GM12878 (cell line): ENCODE measurements around the gene RAB31. TPM values are rescaled to one million over a fixed set of nuclear protein-coding genes. Genes with fewer than 3 reads are reported as not detected.

Experiments
- ATAC-seq: fragments of 200-7000 bp; cut with Tn5 transposase; 3 replicates; pipeline ENCODE4 v1.9.1; 2020; ENCODE audit warnings: mild to moderate bottlenecking, moderate library complexity
- BruUV-seq: library from RNA; stranded (reverse); fragments of 400-500 nt; replicated peaks from 2 replicates; lab custom pipeline; 2021; lab: Mats Ljungman, UMichigan
- CTCF ChIA-PET: fragments of 300-600 bp; sonication (Branson Sonifier 250); formaldehyde crosslinking; extraction: SDS; loops from one replicate; lab custom pipeline; 2021; ENCODE audit warnings: inconsistent platforms; lab: Yijun Ruan, JAX
- POLR2A ChIA-PET: fragments of 350-600 bp; formaldehyde crosslinking; extraction: SDS; loops from one replicate; lab custom pipeline; 2021; ENCODE audit warnings: inconsistent platforms; lab: Charles Lee
- RAD21 ChIA-PET: fragments of 300-600 bp; sonication (Branson Sonifier 250); formaldehyde crosslinking; loops from one replicate; lab custom pipeline; 2023; ENCODE audit warnings: antibody characterized with exemption; ENCODE audit not compliant: unreplicated experiment; lab: Charles Lee
- SMC1A ChIA-PET: fragments of 300-600 bp; sonication (Branson Sonifier 250); formaldehyde crosslinking; loops from one replicate; lab custom pipeline; 2023; ENCODE audit not compliant: unreplicated experiment, uncharacterized antibody; lab: Charles Lee
- DNase-seq: peaks from one replicate; pipeline ENCODE4 v3.0.0-alpha.2; 2011; ENCODE audit warnings: low read depth, low spot score
- FAIRE-seq: peaks from 3 replicates; lab custom pipeline; 2011; peaks lifted over from hg19 to GRCh38; lab: Jason Lieb, UNC
- H2AFZ ChIP-seq: 2 replicates; pipeline ENCODE4 v1.6.0; 2011; ENCODE audit warnings: low read depth, low read length, control low read depth; ENCODE audit not compliant: control insufficient read depth
- H3K27ac ChIP-seq: 2 replicates; pipeline ENCODE4 v1.5.1; 2011; ENCODE audit warnings: control low read depth; ENCODE audit not compliant: control insufficient read depth, insufficient read depth
- H3K27me3 ChIP-seq, 2 experiments: replicated peaks in 1 of 2; 2 replicates each; pipeline versions ENCODE4 v1.6.0 to v1.6.1; 2011; ENCODE audit warnings: low read length in 1 of 2; ENCODE audit not compliant: control insufficient read depth in 2 of 2, insufficient read depth in 2 of 2
- H3K36me3 ChIP-seq, 2 experiments: 2 replicates each; pipeline ENCODE4 v1.5.1; 2011; ENCODE audit warnings: low read length in 1 of 2; ENCODE audit not compliant: control insufficient read depth in 2 of 2, insufficient read depth in 2 of 2
- H3K4me1 ChIP-seq: 2 replicates; pipeline ENCODE4 v1.6.1; 2011; ENCODE audit warnings: mild to moderate bottlenecking, low read length, moderate library complexity, mixed read lengths; ENCODE audit not compliant: control insufficient read depth, insufficient read depth
- H3K4me2 ChIP-seq: 2 replicates; pipeline ENCODE4 v1.6.0; 2011; ENCODE audit warnings: control low read depth; ENCODE audit not compliant: control insufficient read depth, insufficient read depth
- H3K4me3 ChIP-seq: fragments of 200-600 bp; sonication (generic); 2 replicates; pipeline ENCODE4 v1.5.1; 2016
- H3K79me2 ChIP-seq: 2 replicates; pipeline ENCODE4 v1.6.0; 2011; ENCODE audit warnings: low read length; ENCODE audit not compliant: control insufficient read depth, insufficient read depth
- H3K9ac ChIP-seq: 2 replicates; pipeline ENCODE4 v1.8.0; 2011; ENCODE audit warnings: low read length, control low read depth, mixed read lengths; ENCODE audit not compliant: control insufficient read depth, insufficient read depth
- H3K9me3 ChIP-seq: replicated peaks from 3 replicates; pipeline ENCODE4 v1.5.1; 2011; ENCODE audit warnings: mild to moderate bottlenecking, low read length; ENCODE audit not compliant: control insufficient read depth, insufficient read depth
- H4K20me1 ChIP-seq: 2 replicates; pipeline ENCODE4 v1.6.0; 2011; ENCODE audit not compliant: control insufficient read depth, insufficient read depth
- CBX3 ChIP-seq: fragments of 200-600 bp; sonication (generic); IDR thresholded peaks from 2 replicates; pipeline ENCODE4 v1.6.1; 2016; ENCODE audit warnings: low read depth, borderline replicate concordance
- NBN ChIP-seq: fragments of 450-650 bp; IDR thresholded peaks from 2 replicates; pipeline ENCODE4 v1.6.1; 2016
- NFYA ChIP-seq: IDR thresholded peaks from 2 replicates; pipeline ENCODE4 v1.6.1; 2011; ENCODE audit warnings: low read depth, mild to moderate bottlenecking, low read length, improper control_type of control experiment, borderline replicate concordance
- RBBP5 ChIP-seq: fragments of 200-600 bp; sonication (generic); conservative IDR thresholded peaks from 2 replicates; pipeline ENCODE4 v1.6.1; 2016
- SMAD1 ChIP-seq: fragments of 450-650 bp; IDR thresholded peaks from 2 replicates; pipeline ENCODE4 v1.6.1; 2018; ENCODE audit warnings: mild to moderate bottlenecking, low read depth; ENCODE audit not compliant: partially characterized antibody
- WGBS: methylation state at CpG from one replicate; pipeline ENCODE4 v1.1.6; 2016; ENCODE audit warnings: low lambda C conversion rate; ENCODE audit not compliant: insufficient replicate concordance, insufficient coverage; ENCODE audit errors: missing lambda C conversion rate; 5-methylcytosine and 5-hydroxymethylcytosine counted together
- in situ Hi-C: fragments of 300-500 bp; cut with MboI; formaldehyde crosslinking; loops from 9 replicates; pipeline ENCODE4 v1.14.3; 2018; ENCODE audit warnings: mixed read lengths
- intact Hi-C: fragments of 100-400 bp; cut with micrococcal nuclease; formaldehyde crosslinking; loops from one replicate; pipeline ENCODE4 v1.14.2; 2022; ENCODE audit not compliant: unreplicated experiment
- polyA plus RNA-seq, 11 experiments: library from polyadenylated mRNA; depleted of rRNA in 4 of 11; unstranded in 6 of 11; stranded (reverse) in 5 of 11; fragments of >200 nt; fragmentation: Nextera tagmentation in 4 of 11; fragmentation: Illumina TruSeq in 1 of 11; extraction: Ambion mirVana in 4 of 11; extraction: Trizol in 1 of 11; gene quantifications; 1 replicate in 1 of 11; 2 replicates in 10 of 11; pipeline versions ENCODE4 v1.2.1 to v1.2.3, GENCODE V29; 2011 to 2016; ENCODE audit warnings: inconsistent platforms in 2 of 11, missing spikeins in 2 of 11, low read depth in 1 of 11
- total RNA-seq, 4 experiments: library from RNA; depleted of rRNA in 3 of 4; stranded (reverse); fragments of >200 nt in 3 of 4; fragmentation: Illumina TruSeq in 1 of 4; extraction: Trizol in 1 of 4; gene quantifications; 2 replicates each; pipeline versions ENCODE4 v1.2.1 to v1.2.3, GENCODE V29; 2013 to 2021

RAB31 gene
- total and polyA plus RNA-seq, 10 of the 15 experiments (the other 5 are each of a cell fraction or from before 2014, with no cell fraction given), result 0.80 to 23.3 (median 12.2) TPM

- no peaks in the 10 kb centered on the region for H3K36me3 ChIP-seq
- intact Hi-C loops (no loop called here), in situ Hi-C loops (no loop called here)
- ChIA-PET SMC1A (interaction anchor here (0.7 kb wide), 1 partner anchor 14 kb away, joined by 3 read pairs; no protein-coding TSS in a partner anchor), RAD21 (no interaction called here), CTCF (no interaction called here), POLR2A (no interaction called here)
- no peak overlapping the region for H3K9ac ChIP-seq
- H3K27ac ChIP-seq, result no peak overlapping the region
- DNase-seq (no peak), ATAC-seq (no peak), FAIRE-seq (no peak)
- TF ChIP-seq SMAD1 (no peak), CBX3 (no peak), NFYA (no peak)
- no TSS peak for BruUV-seq
- H3K79me2 ChIP-seq, result no peaks in the 10 kb centered on the region
- H3K9me3 ChIP-seq, result no peaks in the 10 kb centered on the region
- 42% methylated on average over 3 of the region's 3 CpGs for WGBS
- no peak overlapping the region for H2AFZ ChIP-seq
- no peak overlapping the region for H3K4me2 ChIP-seq
- no peak overlapping the region for H3K4me3 ChIP-seq
- no peaks in the 10 kb centered on the region for H3K4me1 ChIP-seq
- H4K20me1 ChIP-seq, result no peaks in the 10 kb centered on the region
- no peaks in the 10 kb centered on the region; a peak in 1 of 4 replicates for H3K27me3 ChIP-seq
Measured at GRCh38 chr18:9665314-9665713, 42.8 kb upstream of the RAB31 start.

DNA sequence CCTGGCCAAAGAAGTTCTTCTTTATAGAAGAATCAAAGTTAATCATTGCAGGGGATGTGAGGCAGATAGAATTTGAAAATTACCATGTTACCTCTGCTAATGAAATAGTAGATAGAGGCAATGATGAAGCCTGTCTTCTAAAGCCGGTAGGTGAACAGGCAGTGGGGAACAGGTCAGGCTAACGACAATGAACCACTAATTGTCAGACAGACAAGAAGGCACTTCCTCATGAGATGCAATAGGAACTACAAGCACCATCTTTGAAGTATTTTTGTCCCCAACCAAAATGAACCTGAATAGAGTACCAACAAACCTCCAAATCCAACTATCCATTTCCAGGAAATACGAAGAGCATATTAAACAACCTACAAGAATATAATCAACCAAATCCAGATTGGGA is 41.6 kb upstream of the RAB31 start:
- H3K79me2 ChIP-seq, result no peaks in the 10 kb centered on the region
- DNase-seq (no peak), FAIRE-seq (no peak), ATAC-seq (no peak)
- H3K27ac ChIP-seq, result no peak overlapping the region
- H3K9ac ChIP-seq, result no peak overlapping the region
- no peaks in the 10 kb centered on the region for H3K36me3 ChIP-seq
- intact Hi-C loops, result no loop called here
- no peaks in the 10 kb centered on the region; a peak in 1 of 4 replicates for H3K27me3 ChIP-seq
- CTCF ChIA-PET, result no interaction called here
- POLR2A ChIA-PET, result no interaction called here
- whole genome bisulfite sequencing, result 62% methylated on average over 3 of the region's 3 CpGs
- in situ Hi-C loops, result no loop called here
- H3K4me3 ChIP-seq, result no peak overlapping the region
- H2AFZ ChIP-seq, result no peak overlapping the region
- SMC1A ChIA-PET, result no interaction called here
- no peak overlapping the region for H3K4me2 ChIP-seq
- RAD21 ChIA-PET, result no interaction called here
- no peaks in the 10 kb centered on the region for H4K20me1 ChIP-seq
- H3K4me1 ChIP-seq, result no peaks in the 10 kb centered on the region
- no TSS peak for BruUV-seq
- TF ChIP-seq RBBP5 (no peak), NBN (no peak)
- no peaks in the 10 kb centered on the region for H3K9me3 ChIP-seq
